ENCODE data around the gene UBE2Q1.

DNA sequence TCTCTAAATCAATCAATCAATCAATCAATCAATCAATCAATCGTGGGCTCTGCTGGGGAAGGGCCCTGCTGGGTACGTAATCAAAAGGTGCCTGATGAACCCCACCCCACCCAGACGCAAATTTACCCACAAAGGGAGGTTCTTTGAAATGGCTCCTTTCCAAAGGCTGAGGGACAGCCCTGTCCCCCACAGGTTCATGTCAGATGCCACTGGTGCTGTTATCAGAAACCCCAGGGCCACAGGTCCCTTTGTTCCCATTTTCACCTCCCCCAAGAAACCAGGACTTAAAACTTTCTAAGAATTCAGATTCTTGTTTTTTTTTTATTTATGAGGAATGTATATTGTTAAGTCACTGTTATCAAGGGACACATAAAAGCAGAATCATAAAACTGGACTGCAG, 23.3 kb upstream of the UBE2Q1 start:
- TF ChIP-seq, protein P1, sequence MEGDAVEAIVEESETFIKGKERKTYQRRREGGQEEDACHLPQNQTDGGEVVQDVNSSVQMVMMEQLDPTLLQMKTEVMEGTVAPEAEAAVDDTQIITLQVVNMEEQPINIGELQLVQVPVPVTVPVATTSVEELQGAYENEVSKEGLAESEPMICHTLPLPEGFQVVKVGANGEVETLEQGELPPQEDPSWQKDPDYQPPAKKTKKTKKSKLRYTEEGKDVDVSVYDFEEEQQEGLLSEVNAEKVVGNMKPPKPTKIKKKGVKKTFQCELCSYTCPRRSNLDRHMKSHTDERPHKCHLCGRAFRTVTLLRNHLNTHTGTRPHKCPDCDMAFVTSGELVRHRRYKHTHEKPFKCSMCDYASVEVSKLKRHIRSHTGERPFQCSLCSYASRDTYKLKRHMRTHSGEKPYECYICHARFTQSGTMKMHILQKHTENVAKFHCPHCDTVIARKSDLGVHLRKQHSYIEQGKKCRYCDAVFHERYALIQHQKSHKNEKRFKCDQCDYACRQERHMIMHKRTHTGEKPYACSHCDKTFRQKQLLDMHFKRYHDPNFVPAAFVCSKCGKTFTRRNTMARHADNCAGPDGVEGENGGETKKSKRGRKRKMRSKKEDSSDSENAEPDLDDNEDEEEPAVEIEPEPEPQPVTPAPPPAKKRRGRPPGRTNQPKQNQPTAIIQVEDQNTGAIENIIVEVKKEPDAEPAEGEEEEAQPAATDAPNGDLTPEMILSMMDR (IDR thresholded peaks at IDR 0.05; ENCODE audit: insufficient read depth, low read length): no peak
- TF ChIP-seq POLR2AphosphoS5 (IDR thresholded peaks at IDR 0.05; ENCODE audit: low read depth): no peak
- TF ChIP-seq, protein P2, sequence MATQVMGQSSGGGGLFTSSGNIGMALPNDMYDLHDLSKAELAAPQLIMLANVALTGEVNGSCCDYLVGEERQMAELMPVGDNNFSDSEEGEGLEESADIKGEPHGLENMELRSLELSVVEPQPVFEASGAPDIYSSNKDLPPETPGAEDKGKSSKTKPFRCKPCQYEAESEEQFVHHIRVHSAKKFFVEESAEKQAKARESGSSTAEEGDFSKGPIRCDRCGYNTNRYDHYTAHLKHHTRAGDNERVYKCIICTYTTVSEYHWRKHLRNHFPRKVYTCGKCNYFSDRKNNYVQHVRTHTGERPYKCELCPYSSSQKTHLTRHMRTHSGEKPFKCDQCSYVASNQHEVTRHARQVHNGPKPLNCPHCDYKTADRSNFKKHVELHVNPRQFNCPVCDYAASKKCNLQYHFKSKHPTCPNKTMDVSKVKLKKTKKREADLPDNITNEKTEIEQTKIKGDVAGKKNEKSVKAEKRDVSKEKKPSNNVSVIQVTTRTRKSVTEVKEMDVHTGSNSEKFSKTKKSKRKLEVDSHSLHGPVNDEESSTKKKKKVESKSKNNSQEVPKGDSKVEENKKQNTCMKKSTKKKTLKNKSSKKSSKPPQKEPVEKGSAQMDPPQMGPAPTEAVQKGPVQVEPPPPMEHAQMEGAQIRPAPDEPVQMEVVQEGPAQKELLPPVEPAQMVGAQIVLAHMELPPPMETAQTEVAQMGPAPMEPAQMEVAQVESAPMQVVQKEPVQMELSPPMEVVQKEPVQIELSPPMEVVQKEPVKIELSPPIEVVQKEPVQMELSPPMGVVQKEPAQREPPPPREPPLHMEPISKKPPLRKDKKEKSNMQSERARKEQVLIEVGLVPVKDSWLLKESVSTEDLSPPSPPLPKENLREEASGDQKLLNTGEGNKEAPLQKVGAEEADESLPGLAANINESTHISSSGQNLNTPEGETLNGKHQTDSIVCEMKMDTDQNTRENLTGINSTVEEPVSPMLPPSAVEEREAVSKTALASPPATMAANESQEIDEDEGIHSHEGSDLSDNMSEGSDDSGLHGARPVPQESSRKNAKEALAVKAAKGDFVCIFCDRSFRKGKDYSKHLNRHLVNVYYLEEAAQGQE (IDR thresholded peaks at IDR 0.05; ENCODE audit: insufficient replicate concordance, low read depth): no peak
- no peak for TF ChIP-seq GABPA (IDR thresholded peaks at IDR 0.05; ENCODE audit: low read depth)
- TF ChIP-seq SPI1 (IDR thresholded peaks at IDR 0.05; ENCODE audit: borderline replicate concordance, low read depth): no peak
